ENCODE results near the gene MICAL2. TPM values are rescaled to one million over a fixed set of nuclear protein-coding genes. Genes with fewer than 3 reads are reported as not detected.
A peak's percentile ranks its signal among the peaks of the same experiment; 100 is the strongest.

Gene MICAL2
- polyA plus RNA-seq, 2 donors = 4.5 to 6.2 TPM

GRCh38 chr11:12114193-12115033 lies 4.0 kb downstream of the MICAL2 start:
- H3K27me3 ChIP-seq (ENCODE audit: control insufficient read depth in 1 of 2, insufficient read depth in 2 of 2, low read length in 2 of 2) = no peaks in the 10 kb centered on the region
- peaks cover 6 to 9% of the 10 kb centered on the region in 2 donors for H3K4me1 ChIP-seq (ENCODE audit: control insufficient read depth in 2 of 2, insufficient read depth in 2 of 2, low read length in 1 of 2)
- WGBS, 2 donors = 70 to 76% methylated on average over 21 of the region's 21 CpGs
- H3K4me3 ChIP-seq (ENCODE audit: low read depth in 1 of 2, low read length in 2 of 2) = no peak overlapping the region
- no peaks in the 10 kb centered on the region for H3K9me3 ChIP-seq (ENCODE audit: control insufficient read depth in 2 of 2, insufficient read depth in 1 of 2, low read depth in 1 of 2, low read length in 1 of 2)
- H3K36me3 ChIP-seq (ENCODE audit: control insufficient read depth in 2 of 2, insufficient read depth in 2 of 2, low read length in 1 of 2) = no peaks in the 10 kb centered on the region
- H3K27ac ChIP-seq (ENCODE audit: low read depth in 2 of 2, low read length in 1 of 2) = peak overlapping the region; percentile 15 to 52

- no peak overlapping the region for H3K4me3 ChIP-seq (ENCODE audit: low read depth in 1 of 2, low read length in 2 of 2)
Observed at GRCh38 chr11:12116425-12117032, 6.1 kb downstream of the MICAL2 start.

GRCh38 chr11:12117200-12117599 lies 6.8 kb downstream of the MICAL2 start:
- 70 to 77% methylated on average over 4 of the region's 4 CpGs for WGBS, 2 donors
- Histone ChIP-seq H3K27me3 (ENCODE audit: control insufficient read depth in 1 of 2, insufficient read depth in 2 of 2, low read length in 2 of 2) (no peaks in the 10 kb centered on the region), H3K4me1 (ENCODE audit: control insufficient read depth in 2 of 2, insufficient read depth in 2 of 2, low read length in 1 of 2) (peaks cover 0 to 4% of the 10 kb centered on the region in 2 donors)

More at GRCh38 chr11:12116425-12117032, 6.1 kb downstream of the MICAL2 start:
- 87 to 89% methylated on average over 9 of the region's 9 CpGs for WGBS, 2 donors
- Histone ChIP-seq H3K4me1 (ENCODE audit: control insufficient read depth in 2 of 2, insufficient read depth in 2 of 2, low read length in 1 of 2) (peaks cover 0 to 2% of the 10 kb centered on the region in 2 donors), H3K27me3 (ENCODE audit: control insufficient read depth in 1 of 2, insufficient read depth in 2 of 2, low read length in 2 of 2) (no peaks in the 10 kb centered on the region), H3K9me3 (ENCODE audit: control insufficient read depth in 2 of 2, insufficient read depth in 1 of 2, low read depth in 1 of 2, low read length in 1 of 2) (no peaks in the 10 kb centered on the region), H3K36me3 (ENCODE audit: control insufficient read depth in 2 of 2, insufficient read depth in 2 of 2, low read length in 1 of 2) (no peaks in the 10 kb centered on the region), H3K27ac (ENCODE audit: low read depth in 2 of 2, low read length in 1 of 2) (peak overlapping the region in 1 of 2 donors; percentile 63)

GRCh38 chr11:12117611-12118010 lies 7.2 kb downstream of the MICAL2 start:
- peak overlapping the region in 1 of 2 donors; percentile 63 for H3K27ac ChIP-seq (ENCODE audit: low read depth in 2 of 2, low read length in 1 of 2)
- 81 to 100% methylated on average over 2 of the region's 2 CpGs for WGBS, 2 donors
- H3K4me1 ChIP-seq (ENCODE audit: control insufficient read depth in 2 of 2, insufficient read depth in 2 of 2, low read length in 1 of 2) = peaks cover 0 to 4% of the 10 kb centered on the region in 2 donors
- H3K36me3 ChIP-seq (ENCODE audit: control insufficient read depth in 2 of 2, insufficient read depth in 2 of 2, low read length in 1 of 2) = no peaks in the 10 kb centered on the region
- no peak overlapping the region for H3K4me3 ChIP-seq (ENCODE audit: low read depth in 1 of 2, low read length in 2 of 2)
- H3K27me3 ChIP-seq (ENCODE audit: control insufficient read depth in 1 of 2, insufficient read depth in 2 of 2, low read length in 2 of 2) = no peaks in the 10 kb centered on the region
- no peaks in the 10 kb centered on the region for H3K9me3 ChIP-seq (ENCODE audit: control insufficient read depth in 2 of 2, insufficient read depth in 1 of 2, low read depth in 1 of 2, low read length in 1 of 2)

More at GRCh38 chr11:12117200-12117599, 6.8 kb downstream of the MICAL2 start:
- Histone ChIP-seq H3K36me3 (ENCODE audit: control insufficient read depth in 2 of 2, insufficient read depth in 2 of 2, low read length in 1 of 2) (no peaks in the 10 kb centered on the region), H3K27ac (ENCODE audit: low read depth in 2 of 2, low read length in 1 of 2) (peak overlapping the region in 1 of 2 donors; percentile 63), H3K4me3 (ENCODE audit: low read depth in 1 of 2, low read length in 2 of 2) (no peak overlapping the region), H3K9me3 (ENCODE audit: control insufficient read depth in 2 of 2, insufficient read depth in 1 of 2, low read depth in 1 of 2, low read length in 1 of 2) (no peaks in the 10 kb centered on the region)

GRCh38 chr11:12118949-12119348 lies 8.6 kb downstream of the MICAL2 start:
- peak overlapping the region in 1 of 2 donors; percentile 45 for H3K27ac ChIP-seq (ENCODE audit: low read depth in 2 of 2, low read length in 1 of 2)
- H3K9me3 ChIP-seq (ENCODE audit: control insufficient read depth in 2 of 2, insufficient read depth in 1 of 2, low read depth in 1 of 2, low read length in 1 of 2) = no peaks in the 10 kb centered on the region
- H3K4me1 ChIP-seq (ENCODE audit: control insufficient read depth in 2 of 2, insufficient read depth in 2 of 2, low read length in 1 of 2) = peaks cover 0 to 4% of the 10 kb centered on the region in 2 donors
- WGBS, 2 donors = 64 to 66% methylated on average over 4 of the region's 4 CpGs
- H3K27me3 ChIP-seq (ENCODE audit: control insufficient read depth in 1 of 2, insufficient read depth in 2 of 2, low read length in 2 of 2) = no peaks in the 10 kb centered on the region
- H3K36me3 ChIP-seq (ENCODE audit: control insufficient read depth in 2 of 2, insufficient read depth in 2 of 2, low read length in 1 of 2) = no peaks in the 10 kb centered on the region
- no peak overlapping the region for H3K4me3 ChIP-seq (ENCODE audit: low read depth in 1 of 2, low read length in 2 of 2)

GRCh38 chr11:12119502-12119901 lies 9.1 kb downstream of the MICAL2 start:
- no peak overlapping the region for H3K4me3 ChIP-seq (ENCODE audit: low read depth in 1 of 2, low read length in 2 of 2)

GRCh38 chr11:12120031-12121008 lies 9.9 kb downstream of the MICAL2 start:
- Histone ChIP-seq H3K27ac (ENCODE audit: low read depth in 2 of 2, low read length in 1 of 2) (peak overlapping the region in 1 of 2 donors; percentile 66), H3K4me3 (ENCODE audit: low read depth in 1 of 2, low read length in 2 of 2) (no peak overlapping the region), H3K27me3 (ENCODE audit: control insufficient read depth in 1 of 2, insufficient read depth in 2 of 2, low read length in 2 of 2) (no peaks in the 10 kb centered on the region), H3K9me3 (ENCODE audit: control insufficient read depth in 2 of 2, insufficient read depth in 1 of 2, low read depth in 1 of 2, low read length in 1 of 2) (no peaks in the 10 kb centered on the region), H3K4me1 (ENCODE audit: control insufficient read depth in 2 of 2, insufficient read depth in 2 of 2, low read length in 1 of 2) (peaks cover 0 to 2% of the 10 kb centered on the region in 2 donors), H3K36me3 (ENCODE audit: control insufficient read depth in 2 of 2, insufficient read depth in 2 of 2, low read length in 1 of 2) (no peaks in the 10 kb centered on the region)
- 77 to 81% methylated on average over 9 of the region's 9 CpGs for WGBS, 2 donors

More at GRCh38 chr11:12119502-12119901, 9.1 kb downstream of the MICAL2 start:
- peaks cover 0 to 2% of the 10 kb centered on the region in 2 donors for H3K4me1 ChIP-seq (ENCODE audit: control insufficient read depth in 2 of 2, insufficient read depth in 2 of 2, low read length in 1 of 2)
- no peaks in the 10 kb centered on the region for H3K36me3 ChIP-seq (ENCODE audit: control insufficient read depth in 2 of 2, insufficient read depth in 2 of 2, low read length in 1 of 2)
- no peaks in the 10 kb centered on the region for H3K9me3 ChIP-seq (ENCODE audit: control insufficient read depth in 2 of 2, insufficient read depth in 1 of 2, low read depth in 1 of 2, low read length in 1 of 2)
- H3K27me3 ChIP-seq (ENCODE audit: control insufficient read depth in 1 of 2, insufficient read depth in 2 of 2, low read length in 2 of 2) = no peaks in the 10 kb centered on the region
- H3K27ac ChIP-seq (ENCODE audit: low read depth in 2 of 2, low read length in 1 of 2) = peak overlapping the region; percentile 38 to 69
- 92 to 95% methylated on average over 5 of the region's 5 CpGs for WGBS, 2 donors

- 78 to 87% methylated on average over 5 of the region's 5 CpGs for WGBS, 2 donors
- Histone ChIP-seq H3K27ac (ENCODE audit: low read depth in 2 of 2, low read length in 1 of 2) (peak overlapping the region in 1 of 2 donors; percentile 66), H3K4me1 (ENCODE audit: control insufficient read depth in 2 of 2, insufficient read depth in 2 of 2, low read length in 1 of 2) (peaks cover 2% of the 10 kb centered on the region in 2 donors), H3K36me3 (ENCODE audit: control insufficient read depth in 2 of 2, insufficient read depth in 2 of 2, low read length in 1 of 2) (no peaks in the 10 kb centered on the region), H3K27me3 (ENCODE audit: control insufficient read depth in 1 of 2, insufficient read depth in 2 of 2, low read length in 2 of 2) (no peaks in the 10 kb centered on the region), H3K9me3 (ENCODE audit: control insufficient read depth in 2 of 2, insufficient read depth in 1 of 2, low read depth in 1 of 2, low read length in 1 of 2) (no peaks in the 10 kb centered on the region), H3K4me3 (ENCODE audit: low read depth in 1 of 2, low read length in 2 of 2) (no peak overlapping the region)
Observed at GRCh38 chr11:12121011-12121410, 10.6 kb downstream of the MICAL2 start.

- 86 to 90% methylated on average over 5 of the region's 5 CpGs for WGBS, 2 donors
- Histone ChIP-seq H3K36me3 (ENCODE audit: control insufficient read depth in 2 of 2, insufficient read depth in 2 of 2, low read length in 1 of 2) (no peaks in the 10 kb centered on the region), H3K9me3 (ENCODE audit: control insufficient read depth in 2 of 2, insufficient read depth in 1 of 2, low read depth in 1 of 2, low read length in 1 of 2) (no peaks in the 10 kb centered on the region), H3K4me1 (ENCODE audit: control insufficient read depth in 2 of 2, insufficient read depth in 2 of 2, low read length in 1 of 2) (peaks cover 2% of the 10 kb centered on the region in 2 donors), H3K27me3 (ENCODE audit: control insufficient read depth in 1 of 2, insufficient read depth in 2 of 2, low read length in 2 of 2) (no peaks in the 10 kb centered on the region), H3K27ac (ENCODE audit: low read depth in 2 of 2, low read length in 1 of 2) (no peak overlapping the region), H3K4me3 (ENCODE audit: low read depth in 1 of 2, low read length in 2 of 2) (no peak overlapping the region)
Observed at GRCh38 chr11:12121517-12121916, 11.1 kb downstream of the MICAL2 start.
